Liver (tissue), 9 donors: ENCODE data around the gene ZNF568. TPM values are rescaled to one million over a fixed set of nuclear protein-coding genes. Genes with fewer than 3 reads are reported as not detected.
A peak's percentile ranks its signal among the peaks of the same experiment; 100 is the strongest.

Source experiments
- DNase-seq: peaks from one replicate; pipeline ENCODE4 v3.0.0-alpha.2; 2017; ENCODE audit warnings: low spot score
- H3K27ac ChIP-seq, 2 donors: one replicate each; pipeline ENCODE4 v1.7.0; 2013; ENCODE audit warnings: inconsistent platforms in 2 of 2, low read length in 2 of 2, control low read depth in 1 of 2, low read depth in 1 of 2, mild to moderate bottlenecking in 1 of 2
- H3K27me3 ChIP-seq, 4 donors: one replicate each; pipeline versions ENCODE4 v1.6.1 to v1.7.0; 2013; ENCODE audit warnings: low read length in 3 of 4, inconsistent platforms in 1 of 4, mild to moderate bottlenecking in 1 of 4, moderate library complexity in 1 of 4; ENCODE audit not compliant: control insufficient read depth in 4 of 4, insufficient read depth in 4 of 4
- H3K36me3 ChIP-seq, 4 donors: one replicate each; pipeline versions ENCODE4 v1.6.1 to v1.7.0; 2013; ENCODE audit warnings: low read length in 3 of 4, mild to moderate bottlenecking in 3 of 4, low read depth in 1 of 4, moderate library complexity in 1 of 4; ENCODE audit not compliant: control insufficient read depth in 4 of 4, insufficient read depth in 3 of 4
- H3K4me1 ChIP-seq, 4 donors: one replicate each; pipeline versions ENCODE4 v1.6.1 to v1.7.0; 2013; ENCODE audit warnings: low read length in 3 of 4, mild to moderate bottlenecking in 3 of 4, moderate library complexity in 1 of 4; ENCODE audit not compliant: control insufficient read depth in 4 of 4, insufficient read depth in 4 of 4
- H3K4me3 ChIP-seq, 3 donors: one replicate each; pipeline versions ENCODE4 v1.6.1 to v1.7.0; 2013; ENCODE audit warnings: low read length in 3 of 3, control low read depth in 1 of 3, low read depth in 1 of 3, mild to moderate bottlenecking in 1 of 3
- H3K9ac ChIP-seq, 2 donors: one replicate each; pipeline ENCODE4 v1.7.0; 2013; ENCODE audit warnings: low read length in 2 of 2, mild to moderate bottlenecking in 2 of 2, moderate library complexity in 2 of 2, control low read depth in 1 of 2, low read depth in 1 of 2
- H3K9me3 ChIP-seq, 4 donors: one replicate each; pipeline versions ENCODE4 v1.6.1 to v1.7.0; 2013; ENCODE audit warnings: low read length in 3 of 4; ENCODE audit not compliant: control insufficient read depth in 4 of 4
- ATF3 ChIP-seq: IDR thresholded peaks from 2 replicates; pipeline ENCODE4 v1.6.1; 2016; ENCODE audit warnings: antibody characterized with exemption
- CTCF ChIP-seq: fragments of 150-350 bp; IDR thresholded peaks from 2 replicates; pipeline ENCODE4 v1.5.1; 2017; ENCODE audit warnings: improper control_type of control experiment, low read depth, low read length; ENCODE audit not compliant: missing input control
- EGR1 ChIP-seq, 2 donors: IDR thresholded peaks; 2 replicates each; pipeline ENCODE4 v1.6.1; 2016 to 2018; ENCODE audit warnings: antibody characterized with exemption in 2 of 2, low read depth in 2 of 2
- FOXA1 ChIP-seq: IDR thresholded peaks from 2 replicates; pipeline ENCODE4 v1.6.1; 2016; ENCODE audit warnings: antibody characterized with exemption
- FOXA2 ChIP-seq: IDR thresholded peaks from 2 replicates; pipeline ENCODE4 v1.6.1; 2016; ENCODE audit warnings: antibody characterized with exemption
- GABPA ChIP-seq, 2 donors: IDR thresholded peaks in 1 of 2; conservative IDR thresholded peaks in 1 of 2; 2 replicates each; pipeline ENCODE4 v1.6.1; 2016; ENCODE audit warnings: antibody characterized with exemption in 2 of 2, mild to moderate bottlenecking in 1 of 2, moderate library complexity in 1 of 2
- HNF4A ChIP-seq, 2 donors: conservative IDR thresholded peaks; 2 replicates each; pipeline ENCODE4 v1.6.1; 2016; ENCODE audit warnings: antibody characterized with exemption in 2 of 2, mild to moderate bottlenecking in 2 of 2
- HNF4G ChIP-seq: IDR thresholded peaks from 2 replicates; pipeline ENCODE4 v1.6.1; 2016; ENCODE audit warnings: antibody characterized with exemption
- MAX ChIP-seq: IDR thresholded peaks from 2 replicates; pipeline ENCODE4 v1.6.1; 2016; ENCODE audit warnings: antibody characterized with exemption
- RAD21 ChIP-seq, 2 donors: IDR thresholded peaks; 2 replicates each; pipeline ENCODE4 v1.6.1; 2016; ENCODE audit warnings: antibody characterized with exemption in 2 of 2, mild to moderate bottlenecking in 2 of 2
- REST ChIP-seq: IDR thresholded peaks from 2 replicates; pipeline ENCODE4 v1.6.1; 2016; ENCODE audit warnings: antibody characterized with exemption, mild to moderate bottlenecking
- RXRA ChIP-seq, 2 donors: IDR thresholded peaks; 2 replicates each; pipeline ENCODE4 v1.6.1; 2017 to 2018; ENCODE audit warnings: antibody characterized with exemption in 2 of 2, mild to moderate bottlenecking in 1 of 2
- SP1 ChIP-seq: IDR thresholded peaks from 2 replicates; pipeline ENCODE4 v1.6.1; 2018; ENCODE audit warnings: antibody characterized with exemption, mild to moderate bottlenecking
- TAF1 ChIP-seq: conservative IDR thresholded peaks from 2 replicates; pipeline ENCODE4 v1.6.1; 2016; ENCODE audit warnings: antibody characterized with exemption, mild to moderate bottlenecking
- YY1 ChIP-seq: IDR thresholded peaks from 2 replicates; pipeline ENCODE4 v1.6.1; 2016; ENCODE audit warnings: antibody characterized with exemption, mild to moderate bottlenecking
- ZBTB33 ChIP-seq: IDR thresholded peaks from 2 replicates; pipeline ENCODE4 v1.6.1; 2016; ENCODE audit warnings: antibody characterized with exemption
- WGBS: extraction: QIAGEN DNeasy Blood & Tissue Kit; methylation state at CpG from one replicate; pipeline ENCODE4 v1.1.7; 2013; 5-methylcytosine and 5-hydroxymethylcytosine counted together
- polyA plus RNA-seq, 2 donors: library from polyadenylated mRNA; stranded (reverse) in 1 of 2; unstranded in 1 of 2; fragments of 200-250 nt in 1 of 2; fragments of >200 nt in 1 of 2; fragmentation: Nextera tagmentation in 1 of 2; extraction: Ambion mirVana in 1 of 2; gene quantifications; one replicate each; pipeline versions ENCODE4 v1.2.1 to v1.2.3, GENCODE V29; 2013 to 2015
- total RNA-seq, 2 donors: library from RNA; depleted of rRNA; stranded (reverse); fragments of >200 nt; gene quantifications; one replicate each; pipeline ENCODE4 v1.2.3, GENCODE V29; 2014
- donor health status: healthy.
- donor health status: healthy.
- donor health status: healthy.
- donor health status: healthy.
- donor health status: healthy.

The ZNF568 gene
- total and polyA plus RNA-seq, 4 donors, result 1.4 to 5.5 (median 2.8) TPM

- Histone ChIP-seq H3K36me3 (peaks cover 0 to 15% (median 13%) of the 10 kb centered on the region in 4 donors), H3K27me3 (no peaks in the 10 kb centered on the region), H3K4me1 (no peaks in the 10 kb centered on the region), H3K27ac (no peak overlapping the region), H3K9me3 (peaks cover 22 to 53% (median 25%) of the 10 kb centered on the region in 4 donors), H3K4me3 (no peak overlapping the region), H3K9ac (no peak overlapping the region)
- no peak for TF ChIP-seq RAD21 (IDR thresholded peaks at IDR 0.05)
- TF ChIP-seq FOXA2, result no peak
- no peak for TF ChIP-seq GABPA (IDR thresholded peaks at IDR 0.05 in 1 of 2, conservative IDR thresholded peaks at IDR 0.05 in 1 of 2)
- TF ChIP-seq MAX, result no peak
- TF ChIP-seq RXRA (IDR thresholded peaks at IDR 0.05), result no peak
- no peak for TF ChIP-seq TAF1
- no peak for TF ChIP-seq REST
- TF ChIP-seq CTCF, result no peak
- no peak for TF ChIP-seq FOXA1
- TF ChIP-seq ATF3, result no peak
- TF ChIP-seq YY1, result no peak
- no peak for TF ChIP-seq HNF4A (conservative IDR thresholded peaks at IDR 0.05)
- TF ChIP-seq ZBTB33, result no peak
- WGBS, result 96% methylated on average over 2 of the region's 2 CpGs
- no peak for DNase-seq
Observed at GRCh38 chr19:36999313-36999712, 83.2 kb downstream of the ZNF568 start.

- Histone ChIP-seq H3K4me1 (no peaks in the 10 kb centered on the region), H3K27me3 (no peaks in the 10 kb centered on the region), H3K4me3 (peak overlapping the region; percentile 11 to 55 (median 30)), H3K36me3 (no peaks in the 10 kb centered on the region), H3K9ac (no peak overlapping the region), H3K27ac (no peak overlapping the region), H3K9me3 (peaks cover 12 to 49% (median 29%) of the 10 kb centered on the region in 4 donors)
- WGBS, result 31% methylated on average over 48 of the region's 48 CpGs
- TF ChIP-seq YY1 (no peak), HNF4G (no peak), RAD21 (IDR thresholded peaks at IDR 0.05) (no peak), FOXA1 (no peak), CTCF (no peak), FOXA2 (no peak), HNF4A (conservative IDR thresholded peaks at IDR 0.05) (no peak), SP1 (no peak), TAF1 (no peak), GABPA (IDR thresholded peaks at IDR 0.05 in 1 of 2, conservative IDR thresholded peaks at IDR 0.05 in 1 of 2) (no peak), EGR1 (IDR thresholded peaks at IDR 0.05; ENCODE audit: low read depth in 2 of 2) (no peak), ZBTB33 (no peak), ATF3 (no peak), MAX (no peak), RXRA (IDR thresholded peaks at IDR 0.05) (no peak)
- DNase-seq, result peak; percentile 61
Observed at GRCh38 chr19:37007587-37008220, 91.6 kb downstream of the ZNF568 start.
